Astrocyte of the spinal cord (primary cell): ENCODE results near the gene PRH2.

Experiments
- DNase-seq: peaks from one replicate; pipeline ENCODE4 v3.0.0; 2011; ENCODE audit warnings: low read depth, low spot score
- H3K4me3 ChIP-seq: 2 replicates; pipeline ENCODE4 v1.5.1; 2011; ENCODE audit warnings: low read depth, mild to moderate bottlenecking, low read length, moderate library complexity
- in situ Hi-C: cut with HindIII; loops from 2 replicates; pipeline ENCODE4 v1.10.0; 2017; ENCODE audit warnings: low sequenced_read_pairs
- TF ChIP-seq, protein P1 (sequence below): IDR thresholded peaks from 2 replicates; pipeline ENCODE4 v1.5.1; 2012; ENCODE audit warnings: low read depth, mild to moderate bottlenecking, low read length, inconsistent platforms

Gene PRH2

DNA sequence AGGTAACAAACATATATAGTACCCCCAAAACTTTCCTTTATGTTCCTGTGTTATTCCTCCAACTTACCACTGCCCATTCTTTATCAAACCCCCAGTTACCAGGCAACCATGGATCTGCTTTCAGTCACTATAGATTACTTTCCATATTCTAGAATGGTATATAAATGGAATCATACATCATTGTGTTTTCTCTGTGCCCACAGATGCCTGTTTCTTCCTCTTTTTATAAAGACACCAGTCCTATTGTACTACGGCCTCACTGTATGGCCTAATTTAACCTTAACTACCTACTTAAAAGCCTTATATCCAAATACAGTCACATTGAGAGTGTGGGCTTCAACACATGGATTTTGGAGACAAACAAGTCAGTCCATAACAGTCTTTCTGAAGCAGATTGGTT lies 7.5 kb downstream of the PRH2 start:
- H3K4me3 ChIP-seq = no peak overlapping the region
- DNase-seq = no peak
- TF ChIP-seq, protein P1, sequence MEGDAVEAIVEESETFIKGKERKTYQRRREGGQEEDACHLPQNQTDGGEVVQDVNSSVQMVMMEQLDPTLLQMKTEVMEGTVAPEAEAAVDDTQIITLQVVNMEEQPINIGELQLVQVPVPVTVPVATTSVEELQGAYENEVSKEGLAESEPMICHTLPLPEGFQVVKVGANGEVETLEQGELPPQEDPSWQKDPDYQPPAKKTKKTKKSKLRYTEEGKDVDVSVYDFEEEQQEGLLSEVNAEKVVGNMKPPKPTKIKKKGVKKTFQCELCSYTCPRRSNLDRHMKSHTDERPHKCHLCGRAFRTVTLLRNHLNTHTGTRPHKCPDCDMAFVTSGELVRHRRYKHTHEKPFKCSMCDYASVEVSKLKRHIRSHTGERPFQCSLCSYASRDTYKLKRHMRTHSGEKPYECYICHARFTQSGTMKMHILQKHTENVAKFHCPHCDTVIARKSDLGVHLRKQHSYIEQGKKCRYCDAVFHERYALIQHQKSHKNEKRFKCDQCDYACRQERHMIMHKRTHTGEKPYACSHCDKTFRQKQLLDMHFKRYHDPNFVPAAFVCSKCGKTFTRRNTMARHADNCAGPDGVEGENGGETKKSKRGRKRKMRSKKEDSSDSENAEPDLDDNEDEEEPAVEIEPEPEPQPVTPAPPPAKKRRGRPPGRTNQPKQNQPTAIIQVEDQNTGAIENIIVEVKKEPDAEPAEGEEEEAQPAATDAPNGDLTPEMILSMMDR = no peak
- in situ Hi-C loops = no loop called here

DNA sequence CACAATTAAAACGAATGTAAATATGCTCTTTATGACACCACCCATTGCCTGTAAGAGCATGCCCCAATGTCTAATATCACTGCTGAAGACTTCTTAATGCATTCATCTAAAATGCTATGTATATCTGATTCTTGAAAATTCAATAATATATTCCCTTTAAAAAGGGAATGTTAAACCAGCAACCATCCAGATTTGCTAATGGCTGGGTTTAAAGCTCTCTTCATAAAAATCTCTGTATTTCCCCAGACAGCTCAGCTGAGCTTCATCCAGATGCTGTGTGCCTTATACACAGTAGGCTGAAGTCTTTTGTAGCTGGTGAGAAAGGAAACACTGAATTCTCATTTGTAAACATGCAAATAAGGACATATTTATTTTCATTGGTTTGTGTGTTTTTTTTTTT lies 10.1 kb downstream of the PRH2 start, which contains the start of gene TAS2R14:
Gene TAS2R14, minus strand, starts transcription at position 101 of the 400 bp plus-strand sequence. Its CDS starts 56 bp downstream, at position 45.
- in situ Hi-C loops = no loop called here
- TF ChIP-seq, protein P1 = no peak
- DNase-seq = no peak
- no peak within 1 kb of the TSS for H3K4me3 ChIP-seq

DNA sequence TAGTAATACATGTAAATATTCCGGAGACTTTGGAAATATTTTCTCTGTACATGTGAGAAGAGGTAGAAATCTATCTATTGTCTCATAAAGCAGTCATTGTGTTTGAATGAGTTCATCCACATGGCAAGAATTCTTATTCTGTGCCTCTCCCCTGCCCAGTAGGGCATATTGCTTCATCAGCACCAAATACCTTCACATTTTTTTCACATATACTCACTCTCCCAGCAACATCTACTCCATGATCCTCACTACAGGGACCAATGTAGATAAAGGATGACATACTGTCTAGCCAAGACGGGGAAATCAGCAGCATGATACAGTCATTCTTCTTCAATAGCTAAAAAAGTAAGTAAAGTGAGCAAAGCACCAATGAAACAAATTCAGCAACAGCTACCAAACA lies 11.4 kb downstream of the PRH2 start:
- peak; percentile 79 for DNase-seq
- no peak overlapping the region for H3K4me3 ChIP-seq
- TF ChIP-seq, protein P1 = no peak
- in situ Hi-C loops = no loop called here

DNA sequence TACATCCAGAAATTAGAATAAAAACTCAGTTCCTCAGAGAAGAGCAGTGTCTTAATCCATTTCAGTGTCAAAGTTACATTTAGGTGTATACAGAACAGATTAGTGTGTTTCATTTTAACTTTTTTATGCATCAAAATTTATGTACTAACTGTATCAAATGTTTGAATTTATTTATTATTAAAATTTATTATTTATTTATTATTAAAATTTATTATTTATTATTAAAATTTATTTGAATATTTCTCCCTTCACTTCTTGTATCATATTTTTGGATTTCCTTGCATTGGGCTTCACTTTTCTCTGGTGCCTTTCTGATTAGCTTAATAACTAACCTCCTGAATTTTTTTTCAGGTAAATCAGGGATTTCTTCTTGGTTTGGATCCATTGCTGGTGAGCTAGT lies 12.3 kb downstream of the PRH2 start:
- DNase-seq = no peak
- no peak overlapping the region for H3K4me3 ChIP-seq
- in situ Hi-C loops = no loop called here
- TF ChIP-seq, protein P1 = no peak

DNA sequence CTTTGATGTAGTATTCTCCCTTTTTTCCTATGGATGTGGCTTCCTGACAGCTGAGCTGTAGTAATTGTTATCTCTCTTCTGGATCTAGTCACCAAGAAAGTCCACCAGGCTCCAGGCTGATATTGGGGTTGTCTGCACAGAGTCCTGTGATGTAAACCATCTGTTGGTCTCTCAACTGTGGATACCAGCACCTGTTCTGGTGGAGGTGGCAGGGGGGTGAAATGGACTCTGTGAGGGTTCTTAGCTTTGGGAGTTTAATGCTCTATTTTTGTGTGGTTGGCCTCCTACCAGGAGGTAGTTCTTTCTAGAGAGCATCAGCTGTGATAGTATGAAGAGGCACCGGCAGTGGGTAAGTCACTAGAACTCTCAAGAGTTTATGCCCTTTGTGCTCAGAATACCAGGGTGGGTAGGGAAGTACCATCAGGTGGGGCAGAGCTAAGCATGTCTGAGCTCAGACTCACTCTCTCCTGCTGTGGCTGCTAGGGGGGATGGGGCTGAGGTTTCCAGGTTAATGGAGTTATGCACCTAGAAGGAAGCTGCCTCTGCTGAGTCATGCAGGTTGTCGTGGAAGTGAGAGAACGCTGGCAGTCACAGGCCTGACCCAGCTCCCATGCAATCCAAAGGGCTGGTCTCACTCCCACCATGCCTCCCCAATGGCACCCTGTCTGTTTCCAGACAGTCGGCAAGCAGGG lies 13.0 kb downstream of the PRH2 start:
- TF ChIP-seq, protein P1 = no peak
- no peak for DNase-seq
- in situ Hi-C loops = no loop called here
- no peak overlapping the region for H3K4me3 ChIP-seq

DNA sequence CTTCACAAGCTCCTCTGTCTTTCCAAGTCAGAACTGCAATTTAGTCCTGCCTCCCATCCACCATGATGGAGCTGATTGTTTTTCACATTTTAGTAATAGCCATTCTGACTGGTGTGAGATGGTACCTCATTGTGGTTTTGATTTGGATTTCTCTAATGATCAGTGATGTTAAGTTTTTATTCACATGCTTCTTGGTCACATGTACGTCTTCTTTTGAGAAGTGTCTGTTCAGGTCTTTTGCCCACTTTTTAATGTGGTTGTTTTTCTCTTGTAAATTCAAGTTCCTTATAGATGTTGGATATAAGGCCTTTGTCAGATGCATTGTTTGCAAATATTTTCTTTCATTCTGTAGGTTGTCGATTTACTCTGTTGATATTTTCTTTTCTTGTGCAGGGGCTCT lies 14.1 kb downstream of the PRH2 start:
- TF ChIP-seq, protein P1 = no peak
- DNase-seq = no peak
- H3K4me3 ChIP-seq = no peak overlapping the region
- in situ Hi-C loops = no loop called here
